ENCODE data around the gene ST3GAL5.

- no peak for TF ChIP-seq POLR2A (IDR thresholded peaks at IDR 0.05)
- TF ChIP-seq, protein P1, sequence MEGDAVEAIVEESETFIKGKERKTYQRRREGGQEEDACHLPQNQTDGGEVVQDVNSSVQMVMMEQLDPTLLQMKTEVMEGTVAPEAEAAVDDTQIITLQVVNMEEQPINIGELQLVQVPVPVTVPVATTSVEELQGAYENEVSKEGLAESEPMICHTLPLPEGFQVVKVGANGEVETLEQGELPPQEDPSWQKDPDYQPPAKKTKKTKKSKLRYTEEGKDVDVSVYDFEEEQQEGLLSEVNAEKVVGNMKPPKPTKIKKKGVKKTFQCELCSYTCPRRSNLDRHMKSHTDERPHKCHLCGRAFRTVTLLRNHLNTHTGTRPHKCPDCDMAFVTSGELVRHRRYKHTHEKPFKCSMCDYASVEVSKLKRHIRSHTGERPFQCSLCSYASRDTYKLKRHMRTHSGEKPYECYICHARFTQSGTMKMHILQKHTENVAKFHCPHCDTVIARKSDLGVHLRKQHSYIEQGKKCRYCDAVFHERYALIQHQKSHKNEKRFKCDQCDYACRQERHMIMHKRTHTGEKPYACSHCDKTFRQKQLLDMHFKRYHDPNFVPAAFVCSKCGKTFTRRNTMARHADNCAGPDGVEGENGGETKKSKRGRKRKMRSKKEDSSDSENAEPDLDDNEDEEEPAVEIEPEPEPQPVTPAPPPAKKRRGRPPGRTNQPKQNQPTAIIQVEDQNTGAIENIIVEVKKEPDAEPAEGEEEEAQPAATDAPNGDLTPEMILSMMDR (IDR thresholded peaks at IDR 0.05), result no peak
- no peak for TF ChIP-seq POLR2AphosphoS5 (IDR thresholded peaks at IDR 0.05)
- no peak for TF ChIP-seq EP300 (IDR thresholded peaks at IDR 0.05)
Measured at GRCh38 chr2:85793584-85793983, 95.2 kb downstream of the ST3GAL5 start.
